ENCODE measurements around the gene METTL26. TPM values are rescaled to one million over a fixed set of nuclear protein-coding genes. Genes with fewer than 3 reads are reported as not detected.

METTL26 gene
- total and polyA plus RNA-seq, 2 of the 8 experiments (the other 6 are each of a cell fraction or from before 2014, with no cell fraction given): 100 to 186 TPM

DNA sequence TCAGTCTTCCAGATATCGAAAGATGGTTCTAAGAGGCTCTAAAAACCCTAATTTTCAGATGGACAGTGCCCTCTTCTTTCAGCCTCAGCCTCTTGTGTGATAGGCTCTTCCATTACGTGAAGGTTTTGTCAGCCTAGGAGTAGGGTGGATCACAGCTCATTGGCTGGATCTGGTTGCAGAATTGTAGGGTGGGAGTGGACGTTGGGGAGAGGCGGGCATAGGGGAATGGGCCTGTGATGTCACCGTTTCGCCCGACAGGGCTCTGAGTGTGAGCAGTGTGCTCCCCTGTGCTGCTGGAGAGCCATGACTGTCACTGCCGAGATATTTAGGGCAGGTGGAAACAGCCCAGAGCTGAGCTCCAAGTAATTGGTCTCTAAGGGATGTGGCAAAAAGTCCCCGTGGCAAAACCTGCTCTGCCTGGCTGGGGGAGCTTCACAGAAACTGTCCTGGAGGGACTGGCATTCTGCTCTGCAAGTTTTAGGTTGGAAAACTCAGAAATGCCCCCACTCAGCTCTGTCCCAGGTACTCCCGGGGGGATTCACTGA, 11.5 kb downstream of the METTL26 start:
- H3K18ac ChIP-seq (ENCODE audit: extremely low read depth, low read length): no peak overlapping the region
- no peak overlapping the region for H3K4me2 ChIP-seq (ENCODE audit: insufficient read depth in 1 of 2, low read depth in 2 of 2, low read length in 2 of 2)
- no peaks in the 10 kb centered on the region for H3K9me3 ChIP-seq (ENCODE audit: insufficient read depth in 2 of 2, low read depth in 1 of 2, low read length in 1 of 2)
- no peak overlapping the region for H4K8ac ChIP-seq (ENCODE audit: extremely low read depth, insufficient read depth, low read length)
- no peaks in the 10 kb centered on the region for H3K27me3 ChIP-seq (replicated peaks in 1 of 4; ENCODE audit: control insufficient read depth in 3 of 4, extremely low read depth in 1 of 4, insufficient read depth in 3 of 4, low read length in 3 of 4)
- peaks cover 0 to 4% (median 0%) of the 10 kb centered on the region in 4 experiments; a peak in 1 of 8 replicates for H3K36me3 ChIP-seq (ENCODE audit: control insufficient read depth in 2 of 4, insufficient read depth in 4 of 4, low read length in 3 of 4)
- H3K4me1 ChIP-seq (replicated peaks in 1 of 4; ENCODE audit: control insufficient read depth in 3 of 4, insufficient read depth in 4 of 4, low read length in 3 of 4): peaks cover 0 to 22% (median 12%) of the 10 kb centered on the region in 4 experiments; a peak in 6 of 7 replicates
- no peak overlapping the region for H3K4ac ChIP-seq (replicated peaks; ENCODE audit: insufficient read length, low read depth, low read length)
- H2AK5ac ChIP-seq (ENCODE audit: low read depth, low read length): no peak overlapping the region
- no peak overlapping the region for H4K91ac ChIP-seq (replicated peaks; ENCODE audit: insufficient read length, low read length)
- no peak for TF ChIP-seq CBX8 (IDR thresholded peaks at IDR 0.05; ENCODE audit: borderline replicate concordance, low read depth, low read length)
- TF ChIP-seq POLR2AphosphoS5 (IDR thresholded peaks at IDR 0.05; ENCODE audit: low read depth, low read length): no peak
- TF ChIP-seq CEBPB (IDR thresholded peaks at IDR 0.05; ENCODE audit: low read depth, low read length): no peak
- no peak for TF ChIP-seq TBP (IDR thresholded peaks at IDR 0.05; ENCODE audit: low read depth, low read length)
- no peak for TF ChIP-seq RXRA (IDR thresholded peaks at IDR 0.05; ENCODE audit: insufficient read depth, low read depth, low read length)
- no peak for TF ChIP-seq SP4 (IDR thresholded peaks at IDR 0.05; ENCODE audit: low read length)
- TF ChIP-seq TAF7 (optimal IDR thresholded peaks at IDR 0.05; ENCODE audit: borderline replicate concordance, low read depth, low read length): no peak
- H3K14ac ChIP-seq (ENCODE audit: insufficient read length): no peak overlapping the region
- 87% methylated on average over 10 of the region's 10 CpGs; no CpG with 5 or more reads in 1 of the 2 experiments for WGBS, 2 experiments (ENCODE audit: extremely low coverage in 1 of 2, insufficient coverage in 1 of 2, insufficient read length in 1 of 2, insufficient replicate concordance in 2 of 2, low coverage in 1 of 2, low lambda C conversion rate in 2 of 2, missing lambda C conversion rate in 1 of 2)
- ChIA-PET CTCF (ENCODE audit: partially characterized antibody) (interaction anchor here (0.6 to 1.8 kb wide), 13 partner anchors 12 to 232 kb away, joined by 3 to 6 read pairs (median 3); partner anchors contain the start of gene METTL26), POLR2A (ENCODE audit: partially characterized antibody) (interaction anchor here (1.4 to 2.5 kb wide), 3 partner anchors 11 to 49 kb away, joined by 3 to 16 read pairs (median 3); partner anchors contain the start of gene METTL26)
- H3K23ac ChIP-seq (ENCODE audit: insufficient read length): no peak overlapping the region
- no peak for DNase-seq (ENCODE audit: low read depth in 1 of 2, low spot score in 2 of 2)
- H2AFZ ChIP-seq (ENCODE audit: low read length): no peak overlapping the region
- no peaks in the 10 kb centered on the region for H3K79me2 ChIP-seq (ENCODE audit: control insufficient read depth in 1 of 2, insufficient read depth in 2 of 2, low read length in 2 of 2)
- no peaks in the 10 kb centered on the region for H3K23me2 ChIP-seq (ENCODE audit: low read depth, low read length)
- no peak overlapping the region for H3K9ac ChIP-seq (replicated peaks in 1 of 4; ENCODE audit: extremely low read depth in 1 of 4, low read depth in 3 of 4, low read length in 3 of 4)
- no peak overlapping the region for H3K4me3 ChIP-seq (ENCODE audit: extremely low read depth in 1 of 4, insufficient read depth in 2 of 4, low read depth in 3 of 4, low read length in 4 of 4)
- H4K20me1 ChIP-seq (replicated peaks in 1 of 2; ENCODE audit: control insufficient read depth in 1 of 2, insufficient read depth in 2 of 2, low read length in 2 of 2): peaks cover 2 to 3% of the 10 kb centered on the region in 2 experiments
- no peak overlapping the region; the same call in 1 of the 2 replicates for H3K27ac ChIP-seq (ENCODE audit: low read depth, low read length)
- H2BK120ac ChIP-seq (replicated peaks; ENCODE audit: low read depth, low read length): no peak overlapping the region
- no peak overlapping the region for H3K56ac ChIP-seq (replicated peaks; ENCODE audit: insufficient read length, low read depth, low read length)
- no peak overlapping the region for H4K5ac ChIP-seq (ENCODE audit: insufficient read length, low read depth, low read length)
- no peak for FAIRE-seq
- no peak overlapping the region for H2BK15ac ChIP-seq (ENCODE audit: low read length)
- no peak overlapping the region for H2BK20ac ChIP-seq (ENCODE audit: low read length)
- no peak overlapping the region for H2BK12ac ChIP-seq (ENCODE audit: low read depth, low read length)
- H2BK5ac ChIP-seq (ENCODE audit: low read depth, low read length): no peak overlapping the region
- peaks cover 4% of the 10 kb centered on the region for H3K79me1 ChIP-seq (ENCODE audit: low read depth, low read length)

Data from H1 (cell line).